Gastrocnemius medialis (tissue), 4 donors: ENCODE data around the gene CBS. TPM values are rescaled to one million over a fixed set of nuclear protein-coding genes. Genes with fewer than 3 reads are reported as not detected.
"Not testable (repeated sequence)": the region's sequence is repeated elsewhere in the genome, so short reads cannot be mapped to it uniquely, and the experiment has no call there.

Experiments
- ATAC-seq, 2 donors: fragments of 150-250 bp; one replicate each; pipeline ENCODE4 v1.9.1; 2016
- DNase-seq, 2 donors: peaks; one replicate each; pipeline ENCODE4 v3.0.0-alpha.2; 2019
- H3K27ac ChIP-seq, 4 donors: fragments of 200-600 bp; sonication (generic); 1 replicate in 1 of 4; 2 replicates in 3 of 4; pipeline ENCODE4 v1.5.1; 2016 to 2018; ENCODE audit warnings: mild to moderate bottlenecking in 2 of 4, moderate library complexity in 1 of 4
- H3K27me3 ChIP-seq, 3 donors: fragments of 200-600 bp; sonication (generic) in 2 of 3; 1 replicate in 1 of 3; 2 replicates in 2 of 3; pipeline versions ENCODE4 v1.5.1 to v1.6.0; 2016 to 2019; ENCODE audit warnings: mild to moderate bottlenecking in 1 of 3, moderate library complexity in 1 of 3
- H3K36me3 ChIP-seq, 2 donors: fragments of 200-600 bp; sonication (generic) in 1 of 2; one replicate each; pipeline ENCODE4 v1.5.1; 2017 to 2018
- H3K4me1 ChIP-seq, 2 donors: fragments of 200-600 bp; sonication (generic) in 1 of 2; one replicate each; pipeline ENCODE4 v1.5.1; 2016 to 2017; ENCODE audit warnings: mild to moderate bottlenecking in 2 of 2
- H3K4me3 ChIP-seq, 4 donors: fragments of 200-600 bp; sonication (generic) in 3 of 4; 1 replicate in 1 of 4; 2 replicates in 3 of 4; pipeline ENCODE4 v1.5.1; 2016 to 2019; ENCODE audit warnings: mild to moderate bottlenecking in 2 of 4
- H3K9me3 ChIP-seq, 3 donors: fragments of 200-600 bp; sonication (generic) in 2 of 3; 1 replicate in 1 of 3; 2 replicates in 2 of 3; pipeline ENCODE4 v1.5.1; 2016 to 2019
- in situ Hi-C, 4 donors: fragments of 200-750 bp; cut with MboI; loops; one replicate each; pipeline versions ENCODE4 v1.15.0 to v1.8.0; 2017; ENCODE audit warnings: low sequenced_read_pairs in 4 of 4
- intact Hi-C: fragments of 100-400 bp; cut with DNase I; formaldehyde crosslinking; loops from one replicate; pipeline ENCODE4 v1.15.1; 2023; ENCODE audit warnings: low total_unique reads
- total RNA-seq, 4 donors: library from RNA; depleted of rRNA; stranded (reverse); fragments of >200 nt; gene quantifications; one replicate each; pipeline versions ENCODE4 v1.1.0 to v1.2.3, GENCODE V29; 2016

The CBS gene
- total RNA-seq: 1 to 10 TPM; 1.0 to 3.4 (median 1.4) TPM

DNA sequence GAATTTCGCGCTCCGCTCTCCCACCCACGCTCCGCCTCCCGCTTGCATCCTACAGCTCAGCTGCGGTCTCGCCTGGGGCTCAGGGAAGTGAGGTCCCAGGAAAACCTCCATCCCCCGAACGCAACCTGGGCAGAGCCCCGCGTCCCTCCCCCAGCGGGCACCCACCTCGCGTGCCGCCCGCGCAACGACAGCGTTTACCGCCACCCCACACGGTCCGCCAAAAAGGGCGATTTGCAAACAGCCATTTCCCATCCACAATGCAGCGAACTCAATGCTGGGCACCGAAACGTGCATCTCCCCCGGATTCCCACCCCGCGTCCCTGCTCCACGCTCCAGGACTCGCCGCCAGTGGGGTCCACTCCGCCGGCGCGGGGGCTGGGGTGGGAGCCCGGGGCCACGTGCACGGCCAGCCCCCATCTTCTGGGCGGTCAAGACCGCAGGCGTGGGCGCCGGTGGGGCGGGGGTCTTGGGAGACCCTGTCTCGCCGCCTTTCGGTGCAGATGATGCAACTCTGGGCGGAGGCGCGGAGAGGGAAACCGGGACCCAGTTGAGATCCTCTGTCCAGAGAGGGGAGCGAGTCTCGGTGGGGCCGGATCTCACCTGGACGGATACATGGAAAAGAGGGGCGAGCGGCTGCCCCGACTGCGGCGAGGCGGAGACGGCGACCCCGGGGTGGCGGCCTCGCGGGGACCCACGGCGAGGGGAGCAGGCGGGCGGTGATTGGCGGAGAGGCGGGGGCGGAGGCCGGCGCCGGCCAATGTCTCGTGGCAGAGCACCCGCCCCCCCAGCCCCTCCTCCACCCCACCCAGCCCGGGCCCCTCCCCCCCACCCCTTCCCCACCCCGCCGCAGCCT is at the start of gene CBS:
CBS (minus strand) TSS at position 666 of the 853 bp plus-strand sequence. CDS start 3,642 bp downstream, outside the sequence.
- H3K36me3 ChIP-seq, intact Hi-C loops, H3K27ac ChIP-seq, H3K9me3 ChIP-seq, ATAC-seq, DNase-seq, H3K4me1 ChIP-seq, in situ Hi-C loops, H3K27me3 ChIP-seq, H3K4me3 ChIP-seq: not testable (repeated sequence)

DNA sequence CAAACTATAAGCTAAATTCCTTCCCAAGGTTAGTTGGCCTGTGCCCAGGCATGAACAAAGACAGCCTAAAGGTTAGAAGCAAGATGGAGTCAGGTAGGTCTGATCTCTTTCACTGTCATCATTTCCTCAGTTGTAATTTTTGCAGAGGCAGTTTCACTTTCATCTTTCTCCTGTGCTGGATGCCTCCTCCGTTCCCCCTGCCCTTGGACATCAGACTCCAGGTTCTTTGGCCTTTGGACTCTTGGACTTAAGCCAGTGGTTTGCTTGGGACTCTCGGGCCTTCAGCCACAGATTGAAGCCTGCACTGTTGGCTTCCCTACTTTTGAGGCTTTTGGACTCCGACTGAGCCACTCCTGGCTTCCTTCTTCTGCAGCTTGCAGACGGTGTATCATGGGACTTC is 40.3 kb upstream of the CBS start:
- in situ Hi-C loops, H3K4me1 ChIP-seq, H3K27me3 ChIP-seq, H3K36me3 ChIP-seq, DNase-seq, H3K4me3 ChIP-seq, H3K27ac ChIP-seq, H3K9me3 ChIP-seq, ATAC-seq, intact Hi-C loops: not testable (repeated sequence)

DNA sequence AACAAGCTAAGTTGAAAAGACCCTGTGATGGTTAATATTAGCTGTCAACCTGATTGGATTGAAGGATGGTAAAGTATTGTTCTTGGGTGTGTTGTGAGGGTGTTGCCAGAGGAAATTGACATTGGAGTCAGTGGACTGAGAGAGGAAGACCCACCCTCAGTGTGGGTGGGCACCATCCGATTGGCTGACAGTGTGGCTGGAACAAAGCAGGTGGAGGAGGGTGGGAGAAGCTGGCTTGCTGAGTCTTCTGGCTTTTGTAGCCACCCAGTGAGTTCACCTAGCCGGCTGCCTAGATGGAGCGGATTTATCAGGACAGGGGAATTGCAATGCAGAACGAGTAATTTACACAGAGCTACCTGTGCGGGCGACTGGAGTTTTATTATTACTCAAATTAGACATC is 38.8 kb upstream of the CBS start:
- H3K4me3 ChIP-seq, H3K27ac ChIP-seq, H3K4me1 ChIP-seq, H3K9me3 ChIP-seq, in situ Hi-C loops, DNase-seq, H3K36me3 ChIP-seq, ATAC-seq, H3K27me3 ChIP-seq, intact Hi-C loops: not testable (repeated sequence)

DNA sequence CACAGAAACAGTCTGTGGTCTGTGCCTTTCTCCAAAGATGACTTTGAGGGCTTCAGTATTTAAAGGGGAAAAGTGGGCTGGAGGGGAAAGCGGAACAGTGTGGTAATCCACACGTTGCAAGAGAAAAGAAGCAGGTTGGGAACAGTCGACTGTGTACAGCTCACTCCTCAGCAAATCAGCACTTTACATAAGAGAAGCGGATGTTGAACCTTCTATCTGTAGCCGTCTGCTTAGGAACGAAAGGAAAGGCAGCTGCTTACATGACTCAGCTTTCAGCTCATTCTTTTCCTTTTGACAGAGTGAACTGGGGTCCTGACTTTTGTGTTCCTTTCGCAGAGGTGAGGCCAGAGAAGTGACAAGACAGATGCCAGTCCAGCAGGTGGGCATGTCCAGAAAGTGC is 33.4 kb upstream of the CBS start:
- DNase-seq, in situ Hi-C loops, H3K4me1 ChIP-seq, H3K4me3 ChIP-seq, H3K9me3 ChIP-seq, H3K36me3 ChIP-seq, intact Hi-C loops, H3K27ac ChIP-seq, ATAC-seq, H3K27me3 ChIP-seq: not testable (repeated sequence)

DNA sequence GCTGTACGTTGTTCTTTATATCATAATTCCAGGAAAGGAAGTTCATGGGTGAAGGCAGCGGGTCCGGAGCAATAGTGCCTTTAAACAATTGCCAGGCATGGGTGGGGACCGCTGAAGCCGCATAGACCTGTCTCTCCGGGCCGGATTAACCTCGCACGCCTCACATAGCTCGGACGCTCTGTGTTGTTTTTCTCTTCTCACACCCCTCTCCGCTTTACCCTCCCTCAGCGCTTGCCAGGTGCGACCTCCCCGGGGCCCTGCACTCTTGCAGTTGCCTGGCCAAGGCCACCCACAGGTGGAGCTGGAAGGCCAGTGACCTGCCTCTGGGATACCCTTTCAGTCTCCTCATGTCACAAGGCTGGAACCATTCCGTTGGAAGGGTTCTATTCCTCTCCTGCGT is 32.5 kb upstream of the CBS start:
- DNase-seq, H3K4me1 ChIP-seq, H3K9me3 ChIP-seq, in situ Hi-C loops, H3K27me3 ChIP-seq, H3K36me3 ChIP-seq, H3K27ac ChIP-seq, intact Hi-C loops, H3K4me3 ChIP-seq, ATAC-seq: not testable (repeated sequence)

DNA sequence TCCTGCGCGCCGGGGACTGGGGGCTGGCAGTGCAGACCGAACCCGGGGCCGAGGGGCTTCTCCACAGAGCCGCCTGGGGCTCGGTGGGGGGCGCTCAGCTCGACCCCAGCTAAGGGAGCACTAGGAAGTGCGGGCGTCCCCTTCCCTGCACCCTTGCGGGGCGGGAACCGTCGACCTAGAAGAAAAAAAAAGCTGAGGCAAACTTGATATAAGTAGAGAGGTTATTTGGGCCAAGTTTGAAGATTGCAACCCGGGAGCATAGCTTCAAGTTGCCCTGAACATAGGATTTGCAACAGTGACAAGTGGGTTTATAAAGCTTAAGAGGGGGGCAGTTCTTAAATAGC is 32.1 kb upstream of the CBS start:
- ATAC-seq: peak; percentile 23 to 29
- H3K27me3 ChIP-seq, H3K4me3 ChIP-seq, H3K9me3 ChIP-seq, intact Hi-C loops, DNase-seq, in situ Hi-C loops, H3K36me3 ChIP-seq, H3K27ac ChIP-seq, H3K4me1 ChIP-seq: not testable (repeated sequence)

DNA sequence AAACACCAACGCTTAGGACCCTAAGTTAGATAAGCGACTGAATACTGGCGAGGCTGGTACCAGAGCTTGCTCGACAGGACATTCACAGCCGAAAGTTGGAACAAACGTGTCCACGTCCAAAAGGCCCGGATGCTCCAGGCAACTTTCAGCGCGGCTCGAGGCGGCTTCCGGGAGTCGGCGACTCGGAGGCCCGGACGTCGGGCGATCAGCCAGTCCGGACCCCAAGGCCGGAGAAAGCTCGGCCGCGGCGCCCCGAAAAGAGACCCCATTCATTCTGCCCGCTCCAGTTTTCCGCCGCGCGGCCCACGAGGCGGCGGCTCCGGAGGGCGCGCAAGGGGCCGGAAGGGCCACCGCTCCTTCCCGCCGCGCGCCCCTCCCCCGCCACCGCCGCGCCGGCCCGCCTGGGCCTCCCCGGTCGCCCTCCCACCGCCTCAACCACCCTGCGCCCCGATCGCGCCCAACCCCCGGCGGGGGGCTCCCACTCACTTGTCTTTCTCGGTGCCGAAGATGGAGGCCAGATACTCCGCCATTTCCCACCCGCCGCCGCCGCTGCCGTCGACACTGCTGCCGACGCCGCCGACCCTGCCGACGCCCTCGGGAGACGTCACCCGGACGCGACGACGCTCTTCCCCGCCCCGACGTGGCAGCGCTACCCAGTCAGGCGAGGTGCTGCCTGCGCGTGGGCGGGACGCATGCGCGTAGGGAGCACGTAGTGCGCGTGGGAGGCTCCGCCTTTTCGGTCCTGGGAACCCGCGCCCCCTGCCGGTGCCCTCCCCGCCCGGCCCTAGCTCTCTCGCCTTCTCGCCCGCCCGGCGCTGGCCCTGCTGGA is 31.5 kb upstream of the CBS start, which contains the start of gene U2AF1:
U2AF1 (minus strand) TSS at position 606 of the 829 bp plus-strand sequence; CDS start at position 530, 76 bp downstream.
- Histone ChIP-seq H3K27ac (peak within 1 kb of the TSS in 3 of 4 donors; percentile 78 to 87 (median 84)), H3K4me3 (peak within 1 kb of the TSS in 3 of 4 donors; percentile 61 to 79 (median 75))
- H3K4me1 ChIP-seq, intact Hi-C loops, H3K36me3 ChIP-seq, in situ Hi-C loops, H3K9me3 ChIP-seq, H3K27me3 ChIP-seq: not testable (repeated sequence)
- DNase-seq (peak in 1 of 2 donors; percentile 75), ATAC-seq (peak; percentile 81 to 89)

DNA sequence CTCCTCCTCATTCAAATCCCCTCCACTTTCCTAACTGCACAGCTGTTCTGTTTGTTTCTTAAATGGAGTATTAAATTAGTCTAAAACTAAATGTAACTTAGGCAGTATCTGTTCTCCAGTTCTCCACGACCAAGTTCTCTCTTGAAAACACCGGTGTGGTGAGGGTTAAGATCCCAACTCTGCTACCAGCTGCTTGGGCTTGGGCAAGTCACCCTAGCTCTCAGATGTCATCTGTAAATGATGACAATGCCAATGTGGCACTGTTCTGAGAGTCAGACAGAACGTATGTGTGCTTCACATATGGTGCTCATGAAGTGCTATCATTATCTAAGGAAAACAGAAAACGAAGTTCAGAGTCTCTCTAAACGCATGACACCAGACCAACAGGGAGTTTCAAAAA is 29.0 kb upstream of the CBS start:
- H3K36me3 ChIP-seq, H3K4me1 ChIP-seq, in situ Hi-C loops, H3K9me3 ChIP-seq, intact Hi-C loops, H3K27me3 ChIP-seq, H3K4me3 ChIP-seq: not testable (repeated sequence)
- H3K27ac ChIP-seq: peak overlapping the region in 3 of 4 donors; percentile 31 to 52 (median 48)
- peak; percentile 62 to 68 for ATAC-seq
- DNase-seq: peak in 1 of 2 donors; percentile 19

DNA sequence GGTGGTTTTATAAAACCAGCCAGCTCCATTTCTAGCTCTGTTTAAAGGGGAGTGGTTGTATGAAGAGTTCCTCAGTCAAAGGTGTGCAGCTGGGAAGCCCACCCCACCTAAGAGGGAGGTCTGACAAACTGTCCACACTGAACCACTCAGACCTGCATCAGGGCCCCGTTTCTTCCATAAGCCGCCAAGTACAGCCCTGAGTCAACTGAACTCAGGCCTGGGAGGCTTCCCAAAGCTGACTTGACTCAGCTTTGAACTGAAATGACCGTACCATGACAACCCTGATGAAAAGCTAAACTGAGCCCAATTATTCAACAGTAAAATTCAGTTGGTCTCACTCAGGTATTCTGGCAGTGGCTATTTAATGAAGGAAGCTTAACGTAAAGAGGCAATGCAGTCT is 26.6 kb upstream of the CBS start:
- H3K4me3 ChIP-seq, H3K27me3 ChIP-seq, in situ Hi-C loops, DNase-seq, H3K27ac ChIP-seq, intact Hi-C loops, H3K9me3 ChIP-seq, H3K4me1 ChIP-seq, H3K36me3 ChIP-seq: not testable (repeated sequence)
- peak in 1 of 2 donors; percentile 49 for ATAC-seq

DNA sequence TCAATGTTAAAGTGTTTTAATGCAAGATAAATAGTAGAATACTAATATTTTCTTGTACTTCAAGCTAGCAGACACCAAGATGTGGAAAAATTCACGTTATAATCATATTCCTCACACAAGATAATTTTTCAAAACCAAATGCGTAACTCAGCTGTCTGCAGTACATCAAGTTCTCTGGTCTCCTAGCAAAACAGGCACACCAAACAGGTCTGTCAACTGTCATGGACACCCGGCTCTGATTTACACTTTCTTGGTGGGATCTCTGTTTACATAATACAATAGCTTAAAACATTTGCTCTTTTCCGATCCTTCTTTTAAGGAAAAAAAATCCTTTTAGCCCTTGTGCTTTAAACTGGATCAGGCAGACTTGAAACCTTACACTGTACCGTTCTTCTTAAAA is 26.0 kb upstream of the CBS start:
- DNase-seq, ATAC-seq, H3K9me3 ChIP-seq, in situ Hi-C loops, intact Hi-C loops, H3K27me3 ChIP-seq, H3K4me1 ChIP-seq, H3K4me3 ChIP-seq, H3K27ac ChIP-seq, H3K36me3 ChIP-seq: not testable (repeated sequence)

DNA sequence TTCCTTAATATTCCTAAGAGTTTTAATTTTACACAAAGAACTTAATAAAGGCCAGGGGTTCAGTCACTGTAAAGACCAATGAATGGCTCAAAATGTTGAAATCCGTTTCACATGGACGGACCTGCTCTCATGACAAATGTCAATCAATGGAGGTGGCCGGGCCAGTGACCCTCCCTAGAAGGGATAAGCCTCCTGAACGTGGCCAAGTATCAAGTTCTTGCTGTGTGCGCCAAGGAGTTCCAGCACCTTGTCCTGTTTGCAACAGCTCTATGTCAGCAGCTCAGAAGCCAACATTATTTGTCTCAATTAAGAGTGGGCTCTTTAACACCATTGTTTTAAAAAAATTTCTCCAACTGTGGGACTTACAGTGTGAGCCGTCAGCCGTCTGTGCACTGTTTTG is 25.4 kb upstream of the CBS start:
- in situ Hi-C loops, H3K27ac ChIP-seq, DNase-seq, H3K4me3 ChIP-seq, H3K9me3 ChIP-seq, H3K4me1 ChIP-seq, intact Hi-C loops, H3K27me3 ChIP-seq, H3K36me3 ChIP-seq: not testable (repeated sequence)
- peak; percentile 63 to 72 for ATAC-seq
